Measurements from ENCODE around the gene KDM2B.
A peak's percentile ranks its signal among the peaks of the same experiment; 100 is the strongest.

KDM2B gene

GRCh38 chr12:121561009-121561395 is 19.8 kb downstream of the KDM2B start:
- no peak for DNase-seq

- peak in 1 of 14 donors; percentile 12 for DNase-seq
Observed at GRCh38 chr12:121560392-121561008, 20.3 kb downstream of the KDM2B start.

DNA sequence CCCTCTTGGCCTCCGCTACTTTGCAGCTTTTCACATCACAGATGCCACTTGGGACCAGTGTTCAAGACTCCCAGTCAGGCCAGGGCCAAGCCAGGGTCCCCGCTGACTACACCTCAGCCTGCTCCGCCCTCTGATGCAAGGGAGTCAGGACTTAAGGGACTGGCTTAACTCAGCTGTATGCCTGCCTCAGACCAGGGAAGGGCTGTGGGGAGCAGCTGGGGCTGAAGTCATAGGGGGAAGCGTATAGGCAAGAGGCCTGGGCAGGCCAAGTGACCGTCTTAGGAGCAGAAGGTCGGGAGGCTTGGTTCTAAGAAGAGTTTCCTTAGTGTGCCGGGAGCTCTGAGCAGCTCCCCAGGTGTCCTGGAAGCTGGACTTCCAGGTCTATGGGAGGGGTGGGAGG is 21.9 kb downstream of the KDM2B start:
- DNase-seq = no peak

- no peak for DNase-seq
Observed at GRCh38 chr12:121550974-121551634, 29.7 kb downstream of the KDM2B start.

- DNase-seq = no peak
Observed at GRCh38 chr12:121549075-121549474, 31.7 kb downstream of the KDM2B start.

GRCh38 chr12:121545480-121545879 is 35.3 kb downstream of the KDM2B start:
- DNase-seq = no peak

- DNase-seq = no peak
Observed at GRCh38 chr12:121543786-121544185, 37.0 kb downstream of the KDM2B start.

DNA sequence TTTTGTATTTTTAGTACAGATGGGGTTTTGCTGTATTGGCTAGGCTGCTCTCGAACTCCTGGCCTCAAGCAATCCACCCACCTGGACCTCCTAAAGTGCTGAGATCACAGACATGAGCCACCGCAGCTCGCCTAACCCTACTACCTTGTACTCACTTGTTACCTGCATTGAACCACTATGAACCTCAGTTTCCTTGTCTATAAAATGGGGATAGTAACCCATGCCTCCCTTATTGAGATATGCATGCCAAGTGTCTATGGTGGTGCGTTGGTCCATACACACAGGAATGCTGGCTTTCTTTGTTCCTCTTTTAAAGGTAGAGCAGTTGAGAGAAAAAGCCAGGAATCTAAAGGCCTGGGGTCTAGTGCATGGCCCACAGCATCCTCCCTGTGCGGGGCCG is 40.9 kb downstream of the KDM2B start:
- DNase-seq = no peak

DNA sequence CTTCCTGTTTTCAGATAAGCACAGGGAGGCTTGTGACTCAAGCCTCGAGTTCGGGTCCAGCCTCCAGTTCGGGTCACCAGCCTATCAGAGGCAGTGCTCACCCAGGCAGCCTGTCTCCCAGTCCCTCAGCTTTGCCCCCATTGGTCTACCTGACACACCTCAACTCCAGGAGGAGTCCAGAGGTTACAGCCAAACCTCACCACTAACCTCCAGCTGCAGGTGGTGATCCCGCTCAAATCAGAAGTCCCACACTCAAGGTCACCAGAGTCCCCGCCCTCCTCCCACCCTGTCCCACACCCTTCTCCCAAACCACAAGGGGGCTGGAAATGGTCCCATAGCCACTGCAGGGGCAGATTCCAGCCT is 42.1 kb downstream of the KDM2B start:
- peak in 1 of 14 donors; percentile 2 for DNase-seq

DNA sequence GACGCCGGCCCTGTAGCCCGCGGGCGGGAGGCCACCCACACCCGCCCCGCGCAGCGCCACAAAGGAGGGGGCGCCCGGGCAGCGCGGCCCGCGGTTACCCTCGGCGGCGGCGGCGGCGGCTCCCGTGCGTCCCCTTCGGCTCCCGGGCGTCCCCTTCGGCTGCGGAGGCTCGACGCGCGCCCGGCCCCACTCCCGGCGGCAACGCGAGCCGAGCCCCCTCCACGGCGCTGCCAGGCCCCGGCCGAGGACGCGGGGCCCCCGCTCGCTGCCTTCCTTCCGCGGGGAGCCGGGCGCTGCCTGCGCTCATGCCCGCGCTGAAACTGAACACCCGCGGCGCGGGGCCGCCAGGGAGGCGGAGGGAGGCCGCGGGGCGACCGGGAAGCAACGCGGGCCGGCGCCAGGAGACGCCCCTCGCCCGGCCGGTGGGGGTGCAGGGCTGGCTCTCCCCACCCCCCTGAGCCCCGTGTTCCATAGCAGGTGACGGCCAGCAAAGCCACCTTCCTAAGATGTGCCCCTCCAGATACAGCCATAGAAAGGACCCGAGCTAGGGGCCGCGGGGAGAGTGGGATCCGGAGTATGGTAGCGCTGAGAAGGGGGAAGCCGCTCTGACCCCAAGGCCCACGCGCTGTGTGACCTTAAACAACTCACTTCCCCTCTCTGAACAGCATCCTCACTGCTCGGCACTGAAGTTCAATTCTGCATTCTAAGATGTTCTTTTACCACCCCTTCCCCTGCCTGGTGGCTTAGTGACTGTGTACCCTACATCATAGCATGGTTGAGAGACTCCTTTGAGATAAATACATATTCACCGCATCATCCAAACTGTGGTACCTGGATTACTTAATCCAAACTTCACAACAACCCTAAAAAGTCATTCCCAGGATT is 42.8 kb downstream of the KDM2B start:
- peak in 2 of 14 donors; percentile 24 to 55 for DNase-seq

- peak; percentile 17 to 86 (median 74) for DNase-seq
Observed at GRCh38 chr12:121536899-121537813, 43.7 kb downstream of the KDM2B start.

GRCh38 chr12:121536054-121536898 is 44.5 kb downstream of the KDM2B start:
- peak in 13 of 14 donors; percentile 5 to 95 (median 58) for DNase-seq

DNA sequence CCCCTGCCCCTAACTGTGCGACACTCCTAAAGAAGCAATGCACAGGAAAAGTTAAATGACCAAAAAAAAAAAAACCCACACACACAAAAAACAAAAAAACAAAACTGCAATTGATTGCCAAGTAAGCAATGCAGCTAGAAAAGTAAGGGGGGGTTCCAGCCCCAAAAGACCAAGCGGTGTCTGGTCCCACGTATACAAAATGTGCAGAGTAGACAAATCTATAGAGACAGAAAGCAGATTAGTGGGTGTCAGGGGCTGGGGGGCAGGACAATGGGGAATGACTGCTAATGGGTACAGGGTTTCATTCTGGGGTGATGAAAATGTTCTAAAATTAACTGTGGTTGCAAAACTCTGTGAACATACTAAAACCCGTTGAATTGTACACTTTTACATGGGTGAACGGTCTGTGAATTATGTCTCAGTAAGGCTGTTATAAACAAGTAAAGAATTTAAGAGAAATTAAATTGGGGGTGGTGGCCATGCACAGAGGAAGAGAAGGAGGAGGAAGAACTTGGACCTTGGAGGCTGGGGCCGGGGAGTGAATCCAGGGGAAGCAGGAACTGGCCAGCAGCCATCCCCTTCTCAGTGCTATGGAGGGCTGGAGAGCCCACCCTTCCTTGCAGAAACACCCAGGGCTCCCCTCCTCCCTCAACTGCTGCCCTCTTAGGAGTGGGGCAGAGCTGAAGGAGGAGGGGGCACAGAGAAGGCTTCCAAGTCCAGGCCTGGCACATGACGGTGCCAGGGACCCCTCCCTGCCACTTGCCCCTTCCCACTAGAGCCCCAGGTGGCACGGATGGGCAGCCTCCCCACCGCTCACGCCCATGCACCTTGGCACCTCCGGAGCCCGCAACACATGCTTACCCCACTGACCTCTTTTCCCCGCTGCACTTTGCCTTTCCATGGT is 45.4 kb downstream of the KDM2B start:
- DNase-seq = peak in 3 of 14 donors; percentile 14 to 51 (median 34)

GRCh38 chr12:121534495-121535148 is 46.2 kb downstream of the KDM2B start:
- DNase-seq = no peak

DNA sequence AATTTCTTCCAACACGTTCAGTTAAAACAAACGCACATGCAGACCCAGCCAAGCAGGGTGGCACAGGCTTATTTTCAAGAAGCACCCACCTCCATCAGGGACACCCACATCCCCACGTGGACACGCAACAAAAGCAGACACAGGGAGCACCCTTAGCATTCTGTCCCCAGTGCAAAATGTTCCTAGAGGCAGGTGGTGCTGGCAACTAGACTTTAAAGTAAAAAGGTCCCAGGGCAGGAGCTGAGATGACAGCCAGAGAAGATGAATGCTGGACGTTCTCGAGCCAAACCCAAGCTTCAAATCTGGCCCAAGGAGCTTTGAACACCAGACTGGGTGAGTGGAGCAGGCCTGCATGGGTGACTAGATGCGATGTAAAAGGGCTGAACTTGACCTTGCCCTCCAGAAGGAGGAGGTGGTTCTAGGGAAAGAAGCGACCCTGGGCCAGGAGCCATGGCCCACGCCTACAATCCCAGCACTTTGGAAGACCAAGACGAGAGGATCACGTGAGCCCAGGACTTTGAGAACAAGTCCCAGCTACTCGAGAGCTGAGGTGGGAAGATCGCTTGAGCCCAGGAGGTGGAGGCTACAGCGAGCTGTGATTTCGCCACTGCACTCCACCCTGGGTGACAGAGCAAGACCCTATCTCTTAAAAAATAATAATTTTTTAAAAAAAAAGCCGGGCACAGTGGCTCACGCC is 47.3 kb downstream of the KDM2B start:
- no peak for DNase-seq

- DNase-seq = no peak
Observed at GRCh38 chr12:121532503-121533393, 48.1 kb downstream of the KDM2B start.

DNA sequence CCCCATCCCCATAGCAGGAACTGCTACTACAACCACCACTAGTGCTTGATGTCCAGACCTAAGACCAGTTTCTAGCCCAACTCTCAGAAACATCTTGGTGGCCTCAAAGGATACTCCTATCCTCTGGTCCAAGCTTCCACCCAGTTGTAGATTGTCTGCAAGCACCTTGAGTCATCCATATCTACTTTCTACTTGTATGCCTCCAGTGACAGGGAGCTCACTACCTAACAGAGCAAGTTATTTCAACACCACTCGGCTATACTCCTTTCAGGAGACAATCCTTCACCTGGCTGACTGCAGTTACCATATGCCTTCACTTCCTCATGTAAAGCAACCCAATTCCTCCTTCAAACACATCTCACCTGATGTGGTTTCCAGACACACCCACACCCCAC is 49.5 kb downstream of the KDM2B start:
- DNase-seq = no peak

All from C1 segment of cervical spinal cord (tissue), 14 donors.